ENCODE data around the gene DFFA.

Gene DFFA

DNA sequence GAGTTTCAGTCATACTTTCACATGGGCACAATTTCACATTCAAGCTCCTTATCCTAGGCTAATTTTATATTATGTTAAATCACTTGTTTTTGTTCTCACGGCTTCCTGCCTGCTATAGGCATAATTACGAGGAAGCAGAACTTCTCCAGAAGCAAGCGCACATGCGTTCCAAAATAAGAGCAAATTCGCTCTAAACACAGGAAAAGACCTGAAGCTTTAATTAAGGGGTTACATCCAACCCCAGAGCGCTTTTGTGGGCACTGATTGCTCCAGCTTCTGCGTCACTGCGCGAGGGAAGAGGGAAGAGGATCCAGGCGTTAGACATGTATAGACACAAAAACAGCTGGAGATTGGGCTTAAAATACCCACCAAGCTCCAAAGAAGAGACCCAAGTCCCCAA is 22.6 kb downstream of the DFFA start, which contains the start of gene CORT:
Gene CORT (plus strand): TSS at position 281 of the 400 bp plus-strand sequence. CDS start 193 bp downstream, outside the sequence.
- peak within 1 kb of the TSS; percentile 40 for H3K4me3 ChIP-seq (ENCODE audit: low read length)
- TF ChIP-seq, protein P1, sequence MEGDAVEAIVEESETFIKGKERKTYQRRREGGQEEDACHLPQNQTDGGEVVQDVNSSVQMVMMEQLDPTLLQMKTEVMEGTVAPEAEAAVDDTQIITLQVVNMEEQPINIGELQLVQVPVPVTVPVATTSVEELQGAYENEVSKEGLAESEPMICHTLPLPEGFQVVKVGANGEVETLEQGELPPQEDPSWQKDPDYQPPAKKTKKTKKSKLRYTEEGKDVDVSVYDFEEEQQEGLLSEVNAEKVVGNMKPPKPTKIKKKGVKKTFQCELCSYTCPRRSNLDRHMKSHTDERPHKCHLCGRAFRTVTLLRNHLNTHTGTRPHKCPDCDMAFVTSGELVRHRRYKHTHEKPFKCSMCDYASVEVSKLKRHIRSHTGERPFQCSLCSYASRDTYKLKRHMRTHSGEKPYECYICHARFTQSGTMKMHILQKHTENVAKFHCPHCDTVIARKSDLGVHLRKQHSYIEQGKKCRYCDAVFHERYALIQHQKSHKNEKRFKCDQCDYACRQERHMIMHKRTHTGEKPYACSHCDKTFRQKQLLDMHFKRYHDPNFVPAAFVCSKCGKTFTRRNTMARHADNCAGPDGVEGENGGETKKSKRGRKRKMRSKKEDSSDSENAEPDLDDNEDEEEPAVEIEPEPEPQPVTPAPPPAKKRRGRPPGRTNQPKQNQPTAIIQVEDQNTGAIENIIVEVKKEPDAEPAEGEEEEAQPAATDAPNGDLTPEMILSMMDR (conservative IDR thresholded peaks at IDR 0.05; ENCODE audit: low read length): no peak
- no peak for DNase-seq (ENCODE audit: low read depth)

- DNase-seq (ENCODE audit: low read depth): no peak
- H3K4me3 ChIP-seq (ENCODE audit: low read length): no peak overlapping the region
- TF ChIP-seq, protein P1 (conservative IDR thresholded peaks at IDR 0.05; ENCODE audit: low read length): no peak
These were observed 25.4 kb downstream of the DFFA start for GRCh38 chr1:10446790-10447422.

DNA sequence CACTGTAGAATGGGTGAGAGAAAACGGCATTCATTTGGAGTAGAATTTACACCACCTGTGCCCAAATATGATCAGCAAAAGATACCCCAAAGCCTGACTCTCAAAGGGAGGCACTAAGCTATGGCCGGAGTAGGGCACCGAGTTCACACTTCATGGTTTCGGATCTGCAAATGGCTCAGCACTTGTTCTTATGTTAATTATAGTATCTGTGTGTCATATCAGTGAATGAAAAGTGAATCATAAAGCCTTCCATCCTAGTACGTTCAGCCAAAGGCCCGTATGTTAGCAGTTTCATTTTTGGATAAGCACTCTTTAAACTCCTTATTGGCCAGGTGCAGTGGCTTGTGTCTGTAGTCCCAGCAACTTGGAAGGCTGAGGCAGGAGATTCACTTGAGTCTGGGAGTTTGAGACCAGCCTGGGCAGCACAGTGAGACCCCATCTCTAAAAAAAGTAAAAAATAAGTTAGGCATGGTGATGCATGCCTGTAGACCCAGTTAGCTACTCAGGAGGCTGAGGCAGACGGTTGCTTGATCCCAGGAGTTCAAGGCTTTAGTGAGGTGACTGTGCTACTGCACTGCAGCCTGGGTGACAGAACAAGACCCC is 27.4 kb downstream of the DFFA start:
- no peak overlapping the region for H3K4me3 ChIP-seq (ENCODE audit: low read length)
- DNase-seq (ENCODE audit: low read depth): no peak
- TF ChIP-seq, protein P1 (conservative IDR thresholded peaks at IDR 0.05; ENCODE audit: low read length): no peak

- no peak overlapping the region for H3K4me3 ChIP-seq (ENCODE audit: low read length)
- no peak for DNase-seq (ENCODE audit: low read depth)
- TF ChIP-seq, protein P1 (conservative IDR thresholded peaks at IDR 0.05; ENCODE audit: low read length): no peak
These were observed 28.1 kb downstream of the DFFA start for GRCh38 chr1:10444248-10444647.

DNA sequence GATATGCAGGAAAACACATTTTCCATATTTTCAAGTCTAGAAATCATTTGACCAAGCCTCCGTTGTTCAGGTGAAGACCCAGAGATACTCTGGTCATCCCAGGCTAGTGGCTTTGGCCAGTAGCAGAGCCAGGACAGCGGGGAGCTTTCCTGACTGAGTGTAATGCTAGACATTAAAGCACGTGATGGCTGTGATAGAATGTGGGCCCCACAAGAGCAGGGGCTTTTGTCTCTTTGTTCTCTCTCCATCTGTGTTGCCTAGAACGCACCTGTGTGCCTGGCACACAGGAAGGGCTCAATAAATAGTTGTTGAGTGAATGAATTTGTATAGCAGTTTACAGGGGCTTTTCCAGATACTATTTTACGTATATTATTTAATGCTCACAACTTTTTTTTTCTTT is 31.5 kb downstream of the DFFA start:
- no peak for DNase-seq (ENCODE audit: low read depth)

GRCh38 chr1:10440305-10440704 is 32.0 kb downstream of the DFFA start:
- H3K4me3 ChIP-seq (ENCODE audit: low read length): no peak overlapping the region
- TF ChIP-seq, protein P1 (conservative IDR thresholded peaks at IDR 0.05; ENCODE audit: low read length): no peak
- no peak for DNase-seq (ENCODE audit: low read depth)

More for the DNA sequence above, 31.5 kb downstream of the DFFA start:
- no peak overlapping the region for H3K4me3 ChIP-seq (ENCODE audit: low read length)
- TF ChIP-seq, protein P1 (conservative IDR thresholded peaks at IDR 0.05; ENCODE audit: low read length): no peak

GRCh38 chr1:10438677-10439163 is 33.6 kb downstream of the DFFA start:
- DNase-seq (ENCODE audit: low read depth): no peak
- TF ChIP-seq, protein P1 (conservative IDR thresholded peaks at IDR 0.05; ENCODE audit: low read length): no peak
- no peak overlapping the region for H3K4me3 ChIP-seq (ENCODE audit: low read length)

All from AG10803 (cell line).